ENCODE measurements around the gene QKI.

GRCh38 chr6:163418311-163419029 lies 4.0 kb downstream of the QKI start:
- TF ChIP-seq CTCF (IDR thresholded peaks at IDR 0.05; ENCODE audit: insufficient read depth, low read length) (no peak), REST (IDR thresholded peaks at IDR 0.05; ENCODE audit: insufficient replicate concordance, low read depth) (no peak)

Data from HL-60 (cell line).